Measurements from ENCODE around the gene OCRL.

GRCh38 chrX:129549124-129549523, 9.1 kb downstream of the OCRL start:
- no peak for TF ChIP-seq EP300 (IDR thresholded peaks at IDR 0.05; ENCODE audit: borderline replicate concordance)
- TF ChIP-seq CEBPB (IDR thresholded peaks at IDR 0.05): no peak
- no peak for TF ChIP-seq RAD21 (IDR thresholded peaks at IDR 0.05; ENCODE audit: low read depth)
- no peak for TF ChIP-seq MAX (IDR thresholded peaks at IDR 0.05)
- TF ChIP-seq CREB1 (IDR thresholded peaks at IDR 0.05; ENCODE audit: low read depth): no peak
- TF ChIP-seq, protein P1, sequence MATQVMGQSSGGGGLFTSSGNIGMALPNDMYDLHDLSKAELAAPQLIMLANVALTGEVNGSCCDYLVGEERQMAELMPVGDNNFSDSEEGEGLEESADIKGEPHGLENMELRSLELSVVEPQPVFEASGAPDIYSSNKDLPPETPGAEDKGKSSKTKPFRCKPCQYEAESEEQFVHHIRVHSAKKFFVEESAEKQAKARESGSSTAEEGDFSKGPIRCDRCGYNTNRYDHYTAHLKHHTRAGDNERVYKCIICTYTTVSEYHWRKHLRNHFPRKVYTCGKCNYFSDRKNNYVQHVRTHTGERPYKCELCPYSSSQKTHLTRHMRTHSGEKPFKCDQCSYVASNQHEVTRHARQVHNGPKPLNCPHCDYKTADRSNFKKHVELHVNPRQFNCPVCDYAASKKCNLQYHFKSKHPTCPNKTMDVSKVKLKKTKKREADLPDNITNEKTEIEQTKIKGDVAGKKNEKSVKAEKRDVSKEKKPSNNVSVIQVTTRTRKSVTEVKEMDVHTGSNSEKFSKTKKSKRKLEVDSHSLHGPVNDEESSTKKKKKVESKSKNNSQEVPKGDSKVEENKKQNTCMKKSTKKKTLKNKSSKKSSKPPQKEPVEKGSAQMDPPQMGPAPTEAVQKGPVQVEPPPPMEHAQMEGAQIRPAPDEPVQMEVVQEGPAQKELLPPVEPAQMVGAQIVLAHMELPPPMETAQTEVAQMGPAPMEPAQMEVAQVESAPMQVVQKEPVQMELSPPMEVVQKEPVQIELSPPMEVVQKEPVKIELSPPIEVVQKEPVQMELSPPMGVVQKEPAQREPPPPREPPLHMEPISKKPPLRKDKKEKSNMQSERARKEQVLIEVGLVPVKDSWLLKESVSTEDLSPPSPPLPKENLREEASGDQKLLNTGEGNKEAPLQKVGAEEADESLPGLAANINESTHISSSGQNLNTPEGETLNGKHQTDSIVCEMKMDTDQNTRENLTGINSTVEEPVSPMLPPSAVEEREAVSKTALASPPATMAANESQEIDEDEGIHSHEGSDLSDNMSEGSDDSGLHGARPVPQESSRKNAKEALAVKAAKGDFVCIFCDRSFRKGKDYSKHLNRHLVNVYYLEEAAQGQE (IDR thresholded peaks at IDR 0.05; ENCODE audit: low read depth): no peak
- TF ChIP-seq FOXM1 (IDR thresholded peaks at IDR 0.05; ENCODE audit: borderline replicate concordance, low read depth): no peak
- TF ChIP-seq YY1 (IDR thresholded peaks at IDR 0.05; ENCODE audit: low read depth): no peak
- no peak for TF ChIP-seq TAF1 (IDR thresholded peaks at IDR 0.05; ENCODE audit: low read depth)
- TF ChIP-seq TEAD4 (IDR thresholded peaks at IDR 0.05): no peak
- no peak for TF ChIP-seq NFIC (IDR thresholded peaks at IDR 0.05)
- TF ChIP-seq EGR1 (IDR thresholded peaks at IDR 0.05): no peak
- TF ChIP-seq TCF12 (IDR thresholded peaks at IDR 0.05; ENCODE audit: low read depth): no peak
- TF ChIP-seq USF1 (IDR thresholded peaks at IDR 0.05): no peak
